HG03097 (cell line): ENCODE results near the gene ADCY9.
"Not testable (repeated sequence)": the region's sequence is repeated elsewhere in the genome, so short reads cannot be mapped to it uniquely, and the experiment has no call there.

ENCODE experiments used
- ATAC-seq: cut with Tn5 transposase; IDR thresholded peaks from one replicate; pipeline ENCODE4 v1.9.1; 2021; ENCODE audit not compliant: unreplicated experiment, low FRiP score

ADCY9 gene

DNA sequence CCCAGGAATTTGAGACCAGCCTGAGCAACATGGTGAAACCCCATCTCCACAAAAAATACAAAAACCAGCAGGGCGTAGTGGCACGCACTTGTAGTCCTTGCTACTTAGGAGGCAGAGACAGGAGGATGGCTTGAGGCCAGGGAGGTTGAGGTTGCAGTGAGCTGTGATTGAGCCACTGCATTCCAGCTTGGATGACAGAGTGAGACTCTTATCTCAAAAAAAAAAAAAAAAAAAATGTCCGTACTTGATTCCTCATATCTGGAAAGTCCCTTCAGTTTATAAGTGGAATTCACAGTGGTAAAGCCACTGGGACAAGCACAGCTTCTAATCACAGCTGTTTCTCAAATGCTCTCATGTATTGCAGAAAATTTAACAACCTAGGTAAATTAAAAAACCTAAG, 157.1 kb downstream of the ADCY9 start:
- ATAC-seq = no peak

DNA sequence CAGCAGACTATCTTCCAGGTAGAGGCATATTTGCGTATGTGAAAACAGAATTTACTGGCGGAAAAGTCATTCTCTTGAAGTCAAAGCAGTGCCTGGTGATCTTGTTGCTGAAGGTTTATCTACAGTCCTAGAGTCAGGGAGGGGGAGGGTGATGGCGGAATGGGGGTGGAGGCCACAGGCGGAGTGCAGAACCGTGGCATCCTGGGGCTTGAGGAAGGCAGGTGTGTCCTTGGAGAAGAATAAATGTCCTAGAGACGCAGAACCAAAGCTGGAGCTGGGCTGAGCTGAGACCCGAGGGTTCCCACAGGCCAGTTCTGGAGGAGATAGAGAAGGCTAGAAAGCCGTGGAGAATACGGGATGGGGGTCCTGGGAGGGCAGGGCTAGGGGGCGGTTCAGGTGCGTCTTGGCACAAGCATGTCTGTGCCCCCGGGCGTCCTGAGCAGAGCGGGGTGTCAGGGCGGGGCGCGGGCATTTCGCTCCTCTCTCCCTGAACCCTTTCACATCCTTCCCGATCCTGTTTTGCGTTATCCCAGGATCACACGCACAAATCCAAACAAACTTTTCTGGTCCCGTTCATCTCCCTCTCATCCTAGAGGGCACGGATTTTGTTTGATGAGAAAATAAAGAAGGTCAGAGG, 158.8 kb downstream of the ADCY9 start:
- ATAC-seq = no peak

DNA sequence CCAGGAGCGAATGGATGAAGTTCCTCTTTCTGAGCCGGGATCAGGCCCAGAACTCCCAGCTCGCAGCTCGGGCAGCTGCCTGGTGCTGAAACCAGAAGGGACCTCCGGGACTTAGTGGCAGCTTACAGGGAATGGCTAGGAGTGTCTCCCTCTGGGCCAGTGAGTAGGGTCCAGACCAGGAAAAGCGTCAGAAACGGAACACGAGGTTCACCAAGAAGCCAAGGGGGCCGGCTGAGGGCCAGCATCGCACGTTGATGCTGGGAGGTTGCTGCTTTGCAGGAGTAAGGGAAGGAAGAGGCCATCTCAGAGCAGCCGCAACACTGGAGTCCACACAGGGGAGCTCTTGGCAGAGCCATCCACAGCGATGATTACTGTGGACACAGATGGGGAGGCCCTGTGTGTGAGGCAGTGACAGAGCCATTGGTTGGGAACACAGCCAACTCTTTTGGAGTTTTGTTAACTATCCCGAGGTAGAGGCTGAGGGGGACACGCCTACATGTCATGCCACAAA, 161.8 kb downstream of the ADCY9 start:
- ATAC-seq = no peak

DNA sequence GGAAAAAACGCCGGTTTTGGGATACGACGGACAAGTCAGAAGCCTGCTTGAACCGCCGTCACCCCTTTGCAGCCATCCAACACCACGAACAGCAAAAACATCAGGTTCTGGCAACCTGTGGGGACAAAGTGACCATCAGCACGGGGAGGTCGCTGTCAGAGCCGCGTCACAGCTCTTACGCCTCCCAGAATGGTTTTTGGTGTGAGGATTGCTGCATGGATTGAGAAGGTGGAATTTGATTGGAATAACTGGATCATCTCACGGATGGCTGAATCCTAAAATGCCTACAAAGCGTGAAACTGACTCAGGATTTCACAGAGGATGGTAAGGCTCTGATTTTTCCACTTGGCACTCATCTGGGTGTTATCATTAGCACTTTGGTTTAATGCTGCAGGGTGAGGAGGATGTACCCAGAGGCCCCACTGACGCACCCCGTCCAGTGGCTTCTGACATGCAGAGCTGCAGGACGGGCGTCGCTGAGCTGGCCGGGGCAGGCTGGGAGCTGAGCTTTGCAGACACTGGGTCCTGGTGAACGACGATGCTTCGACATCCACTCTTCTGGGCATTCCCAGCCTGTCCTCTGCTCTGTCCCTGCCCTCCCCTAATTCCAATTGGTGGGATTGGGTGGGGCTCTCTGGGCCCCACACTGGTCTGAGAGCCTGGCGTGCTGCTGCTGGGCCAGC, 162.4 kb downstream of the ADCY9 start:
- no peak for ATAC-seq

DNA sequence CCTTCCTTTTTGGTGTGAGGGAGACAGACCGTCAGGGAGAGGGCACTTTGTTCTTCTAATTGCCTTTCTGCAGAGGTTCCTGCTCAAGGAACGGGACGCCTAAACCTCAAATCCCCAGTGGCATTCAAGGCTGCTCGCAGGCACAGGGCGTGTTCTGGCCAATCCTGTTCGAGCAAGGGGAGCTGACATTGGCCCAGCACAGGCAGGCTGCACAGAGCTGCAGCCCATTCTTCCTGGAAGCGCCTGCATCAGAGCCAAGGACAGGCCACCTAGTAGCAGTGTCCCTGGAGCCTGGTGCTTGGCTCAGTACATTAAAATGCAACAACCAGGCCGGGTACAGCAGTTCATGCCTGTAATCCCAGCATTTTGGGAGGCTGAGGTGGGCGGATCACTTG, 163.5 kb downstream of the ADCY9 start:
- ATAC-seq = no peak

DNA sequence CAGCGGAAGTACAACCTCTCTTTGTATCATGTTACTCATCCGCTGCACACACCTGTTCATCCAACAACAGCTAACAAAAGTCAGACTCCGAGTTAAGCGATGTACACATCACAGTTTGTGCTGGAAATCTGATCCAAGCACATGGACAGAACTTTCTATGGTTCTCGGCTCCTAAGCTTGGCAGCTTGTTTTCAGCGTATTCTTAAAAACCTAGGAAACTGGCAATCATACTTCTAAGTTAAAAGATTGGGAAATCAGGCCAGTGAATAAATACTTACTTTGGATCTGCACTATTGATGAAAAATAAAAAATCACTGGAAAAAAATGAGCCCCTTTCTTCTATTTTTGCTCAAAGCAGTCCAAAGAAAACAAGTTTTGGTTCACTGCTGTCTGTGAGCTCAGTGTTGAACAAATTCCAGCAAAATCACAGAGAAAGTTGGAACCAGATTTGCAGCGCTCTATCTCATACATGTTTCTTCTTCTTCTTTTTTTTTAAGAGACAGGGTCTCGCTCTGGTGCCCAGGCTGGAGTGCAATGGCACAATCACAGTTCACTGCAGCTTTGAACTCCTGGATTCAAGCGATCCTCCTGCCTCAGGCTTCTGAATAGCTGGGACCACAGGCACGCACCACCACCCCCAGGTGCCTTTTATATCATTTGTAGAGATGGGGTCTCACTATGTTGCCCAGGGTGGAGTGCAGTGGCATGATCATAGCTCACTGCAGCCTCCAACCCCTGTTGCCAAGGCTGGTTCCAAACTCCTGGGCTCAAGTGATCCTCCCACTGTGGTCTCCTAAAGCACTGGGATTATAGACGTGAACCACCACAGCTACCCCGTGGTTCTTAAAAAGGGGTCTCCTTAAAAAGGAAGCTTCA, 164.1 kb downstream of the ADCY9 start:
- no peak for ATAC-seq

- ATAC-seq = not testable (repeated sequence)
Measured at GRCh38 chr16:3951380-3951779, 164.9 kb downstream of the ADCY9 start.

DNA sequence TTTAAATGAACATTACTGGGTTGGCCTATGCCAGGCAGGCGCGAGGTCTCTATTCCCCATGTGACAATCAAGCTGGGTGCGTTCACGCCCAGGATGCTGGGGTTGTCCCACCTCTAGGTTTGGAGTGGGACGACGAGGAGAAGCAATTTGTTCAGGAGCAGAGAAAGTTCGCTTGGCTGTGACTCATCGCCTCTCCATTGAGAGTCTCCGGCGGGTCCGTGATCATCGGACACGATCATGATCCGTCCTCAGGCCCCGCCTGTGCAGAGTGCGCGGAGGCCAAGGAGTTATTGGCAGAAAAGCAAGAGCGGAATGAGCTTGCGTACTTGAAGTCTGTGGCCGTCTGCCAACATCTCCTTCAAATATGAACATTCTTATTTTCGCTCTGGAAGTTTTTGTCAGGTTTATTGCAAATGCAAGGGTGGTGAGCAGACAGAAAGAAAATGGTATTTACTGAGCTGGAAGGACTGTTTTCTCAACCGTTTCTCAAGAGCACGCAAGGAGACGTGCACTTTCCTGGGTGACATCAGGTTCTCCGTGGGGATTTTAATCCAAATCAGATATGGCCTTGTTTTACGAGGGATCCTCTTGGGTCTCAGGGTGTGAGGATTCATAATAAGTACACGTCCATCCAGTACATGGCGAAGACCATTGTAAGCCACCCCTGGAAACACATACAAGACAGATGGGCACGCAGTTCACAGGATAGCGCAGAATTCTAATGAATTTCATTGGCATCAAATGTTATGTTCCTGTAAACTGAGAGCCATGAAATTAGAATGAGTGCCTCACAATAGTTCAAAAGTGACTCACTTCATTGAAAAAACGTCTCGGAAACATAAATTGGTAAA, 165.7 kb downstream of the ADCY9 start:
- no peak for ATAC-seq

- no peak for ATAC-seq
Measured at GRCh38 chr16:3949946-3950342, 166.3 kb downstream of the ADCY9 start.

- ATAC-seq = no peak
Measured at GRCh38 chr16:3949287-3949686, 167.0 kb downstream of the ADCY9 start.

DNA sequence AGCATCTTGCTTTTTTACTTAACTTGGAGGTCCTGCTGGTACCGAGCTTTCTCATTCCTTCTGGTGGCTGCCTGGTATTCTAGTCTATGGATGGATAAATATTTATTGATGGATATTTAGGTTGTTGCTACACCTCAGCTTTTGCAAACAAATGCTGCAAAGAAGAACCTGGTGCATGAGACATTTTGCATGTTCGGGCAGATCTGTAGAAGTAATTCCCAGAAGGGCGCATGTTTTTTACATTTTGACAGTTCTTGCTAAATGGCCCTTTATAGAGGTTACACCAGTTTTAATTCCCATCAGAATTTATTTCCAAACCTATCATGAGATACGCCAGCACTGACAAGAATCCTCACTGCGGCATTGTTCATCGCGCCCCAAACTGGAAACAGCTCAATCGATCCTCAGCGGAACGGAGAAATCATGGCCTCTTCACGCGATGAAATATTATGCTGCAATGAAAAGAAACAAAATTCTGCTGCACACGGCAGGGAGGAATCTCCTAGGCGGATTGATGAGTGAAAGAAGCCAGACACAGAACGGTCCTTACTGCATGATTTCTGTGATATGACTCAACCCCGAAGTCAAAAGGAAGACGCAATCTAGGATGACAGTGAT, 167.8 kb downstream of the ADCY9 start:
- no peak for ATAC-seq

DNA sequence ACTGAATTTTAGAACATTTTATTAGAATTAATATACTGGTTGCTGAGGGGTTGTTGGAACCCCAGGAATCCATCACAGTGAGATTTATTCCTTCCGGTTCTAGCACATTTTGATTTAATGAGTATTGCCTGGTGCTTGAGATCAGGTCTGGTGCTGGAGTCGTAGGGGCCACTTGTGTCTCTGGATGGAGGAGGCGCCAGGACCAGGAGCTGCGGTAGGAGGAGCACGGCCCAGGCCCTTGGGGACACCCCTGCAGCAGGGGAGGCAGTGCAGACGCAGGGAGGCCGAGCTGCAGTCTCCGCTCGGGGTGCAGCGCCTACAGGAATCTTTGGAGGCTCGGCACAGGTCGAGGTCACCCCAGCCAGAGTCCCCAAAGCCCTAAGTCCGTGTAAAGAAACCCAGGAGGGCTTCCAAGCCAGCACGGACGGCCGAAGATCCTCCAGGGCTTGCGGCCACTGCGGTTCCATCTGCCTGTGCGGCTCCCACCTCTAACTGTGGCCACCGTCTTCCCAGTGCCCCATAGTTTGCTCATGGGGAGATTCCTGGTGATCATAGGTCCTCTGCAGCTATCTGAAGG, 169.6 kb downstream of the ADCY9 start:
- no peak for ATAC-seq

DNA sequence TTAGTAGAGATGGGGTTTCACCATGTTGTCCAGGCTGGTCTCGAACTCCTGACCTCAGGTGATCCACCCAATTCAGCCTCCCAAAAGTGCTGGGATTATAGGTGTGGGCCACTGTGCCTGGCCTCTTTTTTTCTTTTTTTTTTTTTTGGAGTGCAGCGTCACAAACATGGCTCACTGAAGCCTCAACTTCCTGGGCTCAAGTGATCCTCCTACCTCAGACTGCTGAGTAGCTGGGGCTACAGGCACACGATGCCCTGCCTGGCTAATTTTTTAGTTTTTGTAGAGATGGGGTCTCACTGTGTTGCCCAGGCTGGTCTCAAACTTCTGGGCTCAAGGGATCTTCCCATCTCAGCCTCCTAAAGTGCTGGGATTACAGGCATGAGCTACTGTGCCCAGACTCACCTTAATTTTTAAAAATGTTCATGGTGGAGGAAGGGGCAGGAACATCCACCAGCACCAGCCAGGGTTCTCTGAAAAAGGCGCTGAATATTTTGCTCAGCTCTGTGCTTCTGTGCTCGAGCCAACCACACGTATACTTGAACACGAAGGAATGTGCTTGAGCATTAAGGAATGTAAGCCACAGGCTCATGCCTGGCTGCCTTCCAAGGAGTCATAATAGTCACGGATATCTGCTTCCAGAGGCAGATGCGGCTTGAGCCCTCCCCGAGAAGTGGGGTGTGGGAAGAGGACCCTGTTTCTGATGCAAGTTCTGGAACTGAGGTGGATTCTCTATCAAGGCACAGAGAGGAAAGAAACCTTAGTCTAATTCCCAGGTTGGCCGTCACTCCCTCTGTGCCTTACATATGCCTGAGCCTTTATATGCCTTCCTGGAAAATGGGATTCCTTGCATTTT, 170.3 kb downstream of the ADCY9 start:
- ATAC-seq = no peak

GRCh38 chr16:3944457-3944856, 171.8 kb downstream of the ADCY9 start:
- ATAC-seq = not testable (repeated sequence)

- ATAC-seq = not testable (repeated sequence)
Measured at GRCh38 chr16:3942146-3942545, 174.1 kb downstream of the ADCY9 start.

DNA sequence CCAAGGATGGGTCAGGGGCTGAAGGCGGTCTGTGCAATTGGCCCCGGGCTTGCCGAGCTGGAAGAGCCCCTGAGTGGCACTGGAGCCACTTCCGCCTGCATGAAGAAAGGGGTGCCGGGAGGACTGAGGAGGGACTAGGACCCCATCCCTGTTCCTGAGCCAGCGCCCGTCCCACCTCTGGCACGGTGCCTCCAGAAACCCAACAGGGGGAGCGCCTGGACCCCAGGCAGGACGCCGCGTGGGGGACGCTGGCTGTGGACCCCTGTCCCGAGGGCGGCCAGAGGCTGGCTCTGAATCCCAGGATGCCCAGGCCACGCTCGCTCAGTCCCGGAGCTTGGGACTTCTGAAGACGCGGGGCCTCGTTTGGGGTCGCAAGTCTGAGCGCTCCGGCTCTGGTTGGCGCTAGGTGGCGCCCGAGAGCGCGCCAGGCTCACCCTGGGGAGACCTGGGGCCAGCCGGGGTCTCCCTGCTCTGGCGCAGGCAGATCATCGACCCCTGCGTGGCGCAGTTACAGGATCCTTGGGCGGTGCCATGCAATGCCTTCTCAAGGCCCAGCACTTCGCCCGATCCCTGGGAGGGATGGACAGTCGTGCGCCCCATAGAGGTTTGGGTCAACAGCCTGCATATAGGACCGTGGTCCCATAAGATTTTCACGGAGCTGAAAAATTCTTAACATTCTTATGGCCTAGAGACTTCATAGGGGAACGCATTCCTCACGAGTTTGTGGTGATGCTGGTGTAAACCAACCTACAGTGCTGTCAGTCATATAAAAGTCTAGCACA, 177.2 kb downstream of the ADCY9 start:
- ATAC-seq = no peak

DNA sequence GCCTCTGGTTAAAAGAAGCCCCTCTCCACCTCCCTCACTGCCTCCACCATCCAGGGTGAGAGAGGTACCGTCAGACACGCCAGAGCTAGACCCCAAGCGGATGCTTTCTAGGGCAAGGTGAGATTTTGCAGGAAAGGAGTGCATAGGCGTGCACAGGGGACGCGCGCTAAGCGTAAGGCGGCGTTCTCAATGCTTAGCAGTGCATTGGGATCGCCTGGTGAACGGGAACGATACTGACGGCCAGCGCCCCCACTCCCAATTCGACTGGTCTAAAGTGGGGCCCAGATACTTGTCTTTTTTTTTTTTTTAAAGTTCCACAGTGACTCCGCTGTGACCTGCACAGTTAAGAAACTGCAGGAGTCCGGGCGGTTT, 177.8 kb downstream of the ADCY9 start:
- no peak for ATAC-seq
